Body of pancreas (tissue), 4 donors: ENCODE results near the gene HADH. TPM values are rescaled to one million over a fixed set of nuclear protein-coding genes. Genes with fewer than 3 reads are reported as not detected.

ENCODE experiments used
- ATAC-seq: fragments of 150-250 bp; one replicate; pipeline ENCODE4 v1.9.1; 2016
- DNase-seq, 4 donors: peaks; one replicate each; pipeline ENCODE4 v3.0.0-alpha.2; 2019
- H3K27ac ChIP-seq, 4 donors: fragments of 200-600 bp; sonication (generic); 1 replicate in 3 of 4; 2 replicates in 1 of 4; pipeline versions ENCODE4 v1.5.1 to v1.6.1; 2016 to 2019; ENCODE audit warnings: mild to moderate bottlenecking in 1 of 4, mixed read lengths in 1 of 4, moderate library complexity in 1 of 4
- H3K27me3 ChIP-seq, 2 donors: fragments of 200-600 bp; sonication (generic); one replicate each; pipeline ENCODE4 v1.6.0; 2016; ENCODE audit warnings: mild to moderate bottlenecking in 1 of 2
- H3K36me3 ChIP-seq, 2 donors: fragments of 200-600 bp; sonication (generic); replicated peaks in 1 of 2; 2 replicates each; pipeline ENCODE4 v1.5.1; 2016; ENCODE audit warnings: low read depth in 2 of 2; ENCODE audit not compliant: insufficient read depth in 1 of 2
- H3K4me1 ChIP-seq: fragments of 200-600 bp; sonication (generic); one replicate; pipeline ENCODE4 v1.6.0; 2016
- H3K4me3 ChIP-seq, 2 donors: fragments of 200-600 bp; sonication (generic); 1 replicate in 1 of 2; 2 replicates in 1 of 2; pipeline ENCODE4 v1.5.1; 2016 to 2019
- H3K9me3 ChIP-seq, 3 donors: fragments of 200-600 bp; sonication (generic); 1 replicate in 2 of 3; 2 replicates in 1 of 3; pipeline ENCODE4 v1.5.1; 2016
- CTCF ChIP-seq, 7 experiments: fragments of 450-650 bp in 4 of 7; fragments of 200-600 bp in 3 of 7; sonication (generic) in 3 of 7; IDR thresholded peaks; one replicate each; pipeline ENCODE4 v1.5.1; 2016 to 2019; ENCODE audit warnings: antibody characterized with exemption in 7 of 7
- POLR2A ChIP-seq, 3 donors: fragments of 450-650 bp; IDR thresholded peaks; one replicate each; pipeline ENCODE4 v1.6.1; 2016; ENCODE audit warnings: antibody characterized with exemption in 3 of 3, mild to moderate bottlenecking in 2 of 3
- WGBS, 2 donors: methylation state at CpG; one replicate each; pipeline ENCODE4 v1.1.5; 2017; 5-methylcytosine and 5-hydroxymethylcytosine counted together
- intact Hi-C: fragments of 100-400 bp; cut with DNase I; formaldehyde crosslinking; loops from one replicate; pipeline ENCODE4 v1.15.1; 2023
- total RNA-seq, 2 donors: library from RNA; depleted of rRNA; stranded (reverse); fragments of >200 nt; gene quantifications; one replicate each; pipeline ENCODE4 v1.1.0, GENCODE V29; 2016

The HADH gene
- total RNA-seq, 2 donors from 2014 or later: 23.9 to 34.6 TPM

DNA sequence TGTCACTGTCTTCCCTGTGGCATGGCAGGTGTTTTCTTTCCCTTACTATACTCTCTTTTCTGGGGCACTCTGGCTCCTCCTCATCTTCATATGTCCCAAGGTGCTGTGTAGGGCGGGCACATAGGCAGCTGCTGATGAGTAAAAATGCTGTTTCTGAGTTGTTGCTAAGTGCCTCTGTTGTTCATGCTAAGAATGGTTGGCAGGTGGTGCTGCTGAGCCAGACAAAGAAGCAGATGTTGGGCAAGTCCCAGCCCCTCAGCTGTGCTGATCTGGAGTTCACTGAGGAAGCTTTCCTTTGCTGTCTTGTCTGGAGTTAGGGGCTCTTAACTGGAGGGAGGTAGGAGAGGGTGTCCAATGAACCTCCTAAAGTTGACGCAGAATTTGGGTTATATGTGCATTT, 40.6 kb downstream of the HADH start:
- ATAC-seq: no peak
- no peaks in the 10 kb centered on the region for H3K27me3 ChIP-seq
- WGBS, 2 donors: 71 to 81% methylated on average over 2 of the region's 2 CpGs
- no peak overlapping the region for H3K4me3 ChIP-seq
- H3K9me3 ChIP-seq: no peaks in the 10 kb centered on the region
- TF ChIP-seq POLR2A (IDR thresholded peaks at IDR 0.05): no peak
- TF ChIP-seq CTCF (IDR thresholded peaks at IDR 0.05): peak in 5 of 7 experiments; percentile 5 to 42 (median 34)
- H3K4me1 ChIP-seq: no peaks in the 10 kb centered on the region
- no peak overlapping the region for H3K27ac ChIP-seq
- DNase-seq: peak in 3 of 4 donors; percentile 18 to 54 (median 53)
- H3K36me3 ChIP-seq: peaks cover 0 to 3% of the 10 kb centered on the region in 2 donors
- intact Hi-C loops: no loop called here

DNA sequence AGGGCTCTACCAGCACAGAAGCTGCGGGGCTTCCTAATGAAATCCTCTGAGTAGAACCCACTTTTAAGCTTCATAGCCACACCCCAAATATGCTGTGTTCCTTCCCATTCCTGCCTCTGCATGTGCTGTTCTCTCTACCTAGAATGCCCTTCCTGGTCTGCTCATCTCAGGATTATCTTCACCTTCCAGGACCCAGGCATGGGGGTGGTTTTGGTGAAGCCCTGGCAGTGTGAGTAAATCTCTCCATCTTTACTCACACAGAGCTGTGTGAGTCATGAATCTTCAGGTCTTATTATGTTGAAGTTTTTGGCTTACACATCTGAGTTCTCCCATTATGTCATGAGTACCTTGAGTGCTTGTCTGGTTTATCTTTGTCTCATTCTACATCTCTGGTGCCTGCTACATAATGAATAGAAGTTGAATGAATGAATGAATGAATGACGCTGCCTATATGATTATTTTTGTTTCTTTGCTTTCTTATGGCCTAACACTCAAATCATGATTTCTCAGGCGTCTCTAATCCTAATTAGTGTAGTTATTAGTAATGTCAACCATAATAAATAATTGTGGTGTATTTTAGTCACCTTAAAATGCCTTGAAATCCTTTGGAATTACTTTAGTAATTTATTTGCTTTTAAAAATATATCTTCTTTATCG, 41.9 kb downstream of the HADH start:
- intact Hi-C loops: no loop called here

DNA sequence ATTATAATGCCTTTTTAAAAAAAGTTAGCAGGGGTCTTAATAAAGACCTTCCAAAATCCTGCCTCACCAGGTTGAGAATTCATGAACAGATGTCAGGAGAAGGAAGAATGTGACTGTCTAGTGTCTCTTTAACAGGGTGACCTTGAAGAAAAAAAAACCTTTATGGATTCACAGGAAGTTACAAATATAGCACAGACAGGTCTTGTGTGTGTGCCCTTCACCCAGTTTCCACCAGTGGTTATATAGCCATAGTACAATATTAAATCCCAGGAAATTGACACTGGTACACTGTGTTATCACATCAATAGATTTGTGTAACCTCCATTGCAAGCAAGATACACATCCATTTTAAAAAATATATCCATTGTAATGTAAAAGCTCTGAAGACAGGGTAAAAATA, 43.7 kb downstream of the HADH start:
- no peak for TF ChIP-seq POLR2A (IDR thresholded peaks at IDR 0.05)
- TF ChIP-seq CTCF (IDR thresholded peaks at IDR 0.05): no peak
- DNase-seq (no peak), ATAC-seq (no peak)
- H3K27ac ChIP-seq: no peak overlapping the region
- H3K36me3 ChIP-seq: peaks cover 0 to 3% of the 10 kb centered on the region in 2 donors
- no peak overlapping the region for H3K4me3 ChIP-seq
- no peaks in the 10 kb centered on the region for H3K4me1 ChIP-seq
- H3K9me3 ChIP-seq: no peaks in the 10 kb centered on the region
- intact Hi-C loops: no loop called here
- H3K27me3 ChIP-seq: no peaks in the 10 kb centered on the region

More for the DNA sequence above, 41.9 kb downstream of the HADH start:
- TF ChIP-seq POLR2A (IDR thresholded peaks at IDR 0.05): no peak
- TF ChIP-seq CTCF (IDR thresholded peaks at IDR 0.05): no peak
- H3K4me1 ChIP-seq: no peaks in the 10 kb centered on the region
- peaks cover 0 to 3% of the 10 kb centered on the region in 2 donors for H3K36me3 ChIP-seq
- ATAC-seq: no peak
- no peak overlapping the region for H3K27ac ChIP-seq
- 75 to 83% methylated on average over 4 of the region's 4 CpGs for WGBS, 2 donors
- no peak for DNase-seq
- H3K9me3 ChIP-seq: no peaks in the 10 kb centered on the region
- H3K4me3 ChIP-seq: no peak overlapping the region
- H3K27me3 ChIP-seq: no peaks in the 10 kb centered on the region

GRCh38 chr4:108034565-108034964, 44.9 kb downstream of the HADH start:
- TF ChIP-seq POLR2A (IDR thresholded peaks at IDR 0.05): no peak
- no peak for TF ChIP-seq CTCF (IDR thresholded peaks at IDR 0.05)
- Histone ChIP-seq H3K4me3 (no peak overlapping the region), H3K27ac (no peak overlapping the region), H3K36me3 (peaks cover 0 to 3% of the 10 kb centered on the region in 2 donors), H3K9me3 (no peaks in the 10 kb centered on the region), H3K27me3 (no peaks in the 10 kb centered on the region), H3K4me1 (no peaks in the 10 kb centered on the region)
- WGBS, 2 donors: 83 to 84% methylated on average over 7 of the region's 7 CpGs
- ATAC-seq (no peak), DNase-seq (no peak)
- intact Hi-C loops: no loop called here

DNA sequence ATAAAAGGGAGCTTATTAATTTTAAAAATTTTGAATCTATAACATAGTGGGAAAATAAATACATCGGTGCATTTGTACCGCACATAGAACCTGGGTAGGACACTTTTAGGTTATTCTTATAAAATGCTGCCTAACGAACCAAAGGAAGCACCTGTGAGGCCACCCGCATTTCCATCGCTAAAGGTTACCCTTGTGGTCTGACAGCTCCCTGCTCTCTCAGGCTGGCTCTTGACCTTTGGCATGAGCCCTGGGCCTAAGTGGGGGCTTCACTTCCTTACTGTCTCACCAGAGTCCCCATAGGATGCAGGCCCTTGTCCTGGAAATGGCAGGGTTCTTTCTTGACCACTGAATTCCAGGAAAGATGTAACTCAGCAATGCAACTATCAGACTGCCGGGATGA, 46.0 kb downstream of the HADH start:
- intact Hi-C loops: no loop called here
- ATAC-seq (no peak), DNase-seq (no peak)
- 85 to 86% methylated on average over 6 of the region's 6 CpGs for WGBS, 2 donors
- H3K36me3 ChIP-seq: peaks cover 0 to 3% of the 10 kb centered on the region in 2 donors
- no peaks in the 10 kb centered on the region for H3K27me3 ChIP-seq
- TF ChIP-seq CTCF (IDR thresholded peaks at IDR 0.05) (no peak), POLR2A (IDR thresholded peaks at IDR 0.05) (no peak)
- no peak overlapping the region for H3K4me3 ChIP-seq
- no peaks in the 10 kb centered on the region for H3K4me1 ChIP-seq
- no peak overlapping the region for H3K27ac ChIP-seq
- no peaks in the 10 kb centered on the region for H3K9me3 ChIP-seq
